ENCODE results near the gene FOXJ1.

- TF ChIP-seq CTCF (IDR thresholded peaks at IDR 0.05; ENCODE audit: insufficient read depth, low read length) (no peak), POLR2AphosphoS5 (IDR thresholded peaks at IDR 0.05; ENCODE audit: low read depth) (no peak), GABPA (IDR thresholded peaks at IDR 0.05; ENCODE audit: low read depth) (no peak)
Observed at GRCh38 chr17:76134911-76135809, 5.9 kb downstream of the FOXJ1 start.

Measured in HL-60 (cell line).